HG02981 (cell line): ENCODE measurements around the gene HOXA13.

ENCODE experiments used
- ATAC-seq: cut with Tn5 transposase; IDR thresholded peaks from one replicate; pipeline ENCODE4 v1.9.1; 2021; ENCODE audit warnings: mild to moderate bottlenecking, moderate library complexity; ENCODE audit not compliant: unreplicated experiment

The HOXA13 gene

GRCh38 chr7:27172315-27172774, 27.5 kb downstream of the HOXA13 start:
- no peak for ATAC-seq

- ATAC-seq: no peak
Measured at GRCh38 chr7:27171637-27172314, 28.1 kb downstream of the HOXA13 start.

GRCh38 chr7:27171325-27171636, 28.6 kb downstream of the HOXA13 start:
- no peak for ATAC-seq

- no peak for ATAC-seq
Measured at GRCh38 chr7:27170426-27171324, 29.2 kb downstream of the HOXA13 start.

GRCh38 chr7:27169658-27170425, 30.0 kb downstream of the HOXA13 start:
- no peak for ATAC-seq

- ATAC-seq: no peak
Measured at GRCh38 chr7:27168265-27168947, 31.5 kb downstream of the HOXA13 start.

GRCh38 chr7:27167916-27168264, 32.0 kb downstream of the HOXA13 start:
- ATAC-seq: no peak

- ATAC-seq: no peak
Measured at GRCh38 chr7:27166531-27167505, 33.1 kb downstream of the HOXA13 start.

- no peak for ATAC-seq
Measured at GRCh38 chr7:27165996-27166530, 33.8 kb downstream of the HOXA13 start.

- ATAC-seq: no peak
Measured at GRCh38 chr7:27165089-27165995, 34.5 kb downstream of the HOXA13 start, which contains the start of gene HOXA9. TSS of gene HOXA9 (minus strand) at chr7:27165537. CDS start at chr7:27165457, 80 bp downstream.

GRCh38 chr7:27164367-27165088, 35.4 kb downstream of the HOXA13 start:
- ATAC-seq: no peak

- ATAC-seq: no peak
Measured at GRCh38 chr7:27164045-27164366, 35.9 kb downstream of the HOXA13 start.

- no peak for ATAC-seq
Measured at GRCh38 chr7:27163288-27164044, 36.4 kb downstream of the HOXA13 start.

- no peak for ATAC-seq
Measured at GRCh38 chr7:27162561-27163287, 37.2 kb downstream of the HOXA13 start.

- ATAC-seq: no peak
Measured at GRCh38 chr7:27161721-27162560, 38.0 kb downstream of the HOXA13 start.
